MG63 (cell line): ENCODE measurements around the gene RUFY4. TPM values are rescaled to one million over a fixed set of nuclear protein-coding genes. Genes with fewer than 3 reads are reported as not detected.

ENCODE experiments used
- DNase-seq: peaks from one replicate; pipeline ENCODE4 v3.0.0-alpha.2; 2020
- H3K27me3 ChIP-seq: fragments of 250-450 bp; sonication (Bioruptor Pico); 2 replicates; pipeline ENCODE4 v1.5.1; 2020; ENCODE audit warnings: mild to moderate bottlenecking, moderate library complexity
- H3K36me3 ChIP-seq: fragments of 250-450 bp; sonication (Bioruptor Pico); 2 replicates; pipeline ENCODE4 v1.5.1; 2020; ENCODE audit warnings: mild to moderate bottlenecking, moderate library complexity
- H3K4me3 ChIP-seq: fragments of 250-450 bp; sonication (Bioruptor Pico); 2 replicates; pipeline ENCODE4 v1.5.1; 2020; ENCODE audit warnings: mild to moderate bottlenecking, moderate library complexity
- H3K9me3 ChIP-seq: fragments of 250-450 bp; sonication (Bioruptor Pico); 2 replicates; pipeline ENCODE4 v1.5.1; 2020; ENCODE audit warnings: mild to moderate bottlenecking, moderate library complexity
- total RNA-seq: library from RNA; depleted of rRNA; stranded (reverse); fragments of >200 nt; shearing (Covaris generic); gene quantifications from 2 replicates; pipeline ENCODE4 v1.2.3, GENCODE V29; 2014; ENCODE audit warnings: low replicate concordance

RUFY4 gene
- total RNA-seq, 1 experiment from 2014 or later: not detected

- H3K36me3 ChIP-seq: no peaks in the 10 kb centered on the region
- no peaks in the 10 kb centered on the region for H3K27me3 ChIP-seq
- no peaks in the 10 kb centered on the region for H3K9me3 ChIP-seq
- DNase-seq: no peak
- H3K4me3 ChIP-seq: no peak overlapping the region
Measured at GRCh38 chr2:218072002-218072401, 2.9 kb downstream of the RUFY4 start.

GRCh38 chr2:218072478-218073024 is 3.5 kb downstream of the RUFY4 start:
- Histone ChIP-seq H3K4me3 (no peak overlapping the region), H3K9me3 (no peaks in the 10 kb centered on the region), H3K36me3 (no peaks in the 10 kb centered on the region), H3K27me3 (no peaks in the 10 kb centered on the region)
- no peak for DNase-seq

- no peaks in the 10 kb centered on the region for H3K9me3 ChIP-seq
- no peak overlapping the region for H3K4me3 ChIP-seq
- DNase-seq: no peak
- H3K27me3 ChIP-seq: no peaks in the 10 kb centered on the region
- no peaks in the 10 kb centered on the region for H3K36me3 ChIP-seq
Measured at GRCh38 chr2:218073185-218073584, 4.1 kb downstream of the RUFY4 start.

- DNase-seq: no peak
- no peaks in the 10 kb centered on the region for H3K27me3 ChIP-seq
- no peak overlapping the region for H3K4me3 ChIP-seq
- H3K9me3 ChIP-seq: no peaks in the 10 kb centered on the region
- H3K36me3 ChIP-seq: no peaks in the 10 kb centered on the region
Measured at GRCh38 chr2:218074031-218074430, 5.0 kb downstream of the RUFY4 start.

- Histone ChIP-seq H3K27me3 (no peaks in the 10 kb centered on the region), H3K4me3 (no peak overlapping the region), H3K9me3 (no peaks in the 10 kb centered on the region), H3K36me3 (no peaks in the 10 kb centered on the region)
- no peak for DNase-seq
Measured at GRCh38 chr2:218075975-218076811, 7.1 kb downstream of the RUFY4 start.

GRCh38 chr2:218077464-218078216 is 8.6 kb downstream of the RUFY4 start:
- H3K27me3 ChIP-seq: no peaks in the 10 kb centered on the region
- no peak overlapping the region for H3K4me3 ChIP-seq
- no peak for DNase-seq

GRCh38 chr2:218079943-218080913 is 11.2 kb downstream of the RUFY4 start:
- Histone ChIP-seq H3K9me3 (no peaks in the 10 kb centered on the region), H3K36me3 (no peaks in the 10 kb centered on the region), H3K27me3 (no peaks in the 10 kb centered on the region), H3K4me3 (no peak overlapping the region)
- DNase-seq: no peak

More at GRCh38 chr2:218077464-218078216, 8.6 kb downstream of the RUFY4 start:
- no peaks in the 10 kb centered on the region for H3K9me3 ChIP-seq
- no peaks in the 10 kb centered on the region for H3K36me3 ChIP-seq

GRCh38 chr2:218081063-218081462 is 12.0 kb downstream of the RUFY4 start:
- H3K9me3 ChIP-seq: no peaks in the 10 kb centered on the region; the same call in 1 of the 2 replicates
- H3K36me3 ChIP-seq: no peaks in the 10 kb centered on the region
- H3K4me3 ChIP-seq: no peak overlapping the region
- DNase-seq: no peak
- H3K27me3 ChIP-seq: no peaks in the 10 kb centered on the region

GRCh38 chr2:218081695-218082094 is 12.6 kb downstream of the RUFY4 start:
- no peaks in the 10 kb centered on the region for H3K27me3 ChIP-seq
- H3K9me3 ChIP-seq: peaks cover 3% of the 10 kb centered on the region
- no peaks in the 10 kb centered on the region for H3K36me3 ChIP-seq
- DNase-seq: no peak
- H3K4me3 ChIP-seq: no peak overlapping the region

GRCh38 chr2:218082586-218083351 is 13.7 kb downstream of the RUFY4 start:
- peaks cover 6% of the 10 kb centered on the region for H3K9me3 ChIP-seq
- no peak for DNase-seq
- H3K27me3 ChIP-seq: no peaks in the 10 kb centered on the region
- H3K36me3 ChIP-seq: no peaks in the 10 kb centered on the region
- H3K4me3 ChIP-seq: no peak overlapping the region

- peaks cover 6% of the 10 kb centered on the region for H3K9me3 ChIP-seq
- H3K4me3 ChIP-seq: no peak overlapping the region
- no peaks in the 10 kb centered on the region for H3K36me3 ChIP-seq
- H3K27me3 ChIP-seq: no peaks in the 10 kb centered on the region
- no peak for DNase-seq
Measured at GRCh38 chr2:218083352-218083676, 14.3 kb downstream of the RUFY4 start.

GRCh38 chr2:218086478-218086877 is 17.4 kb downstream of the RUFY4 start:
- Histone ChIP-seq H3K9me3 (peaks cover 6% of the 10 kb centered on the region), H3K36me3 (no peaks in the 10 kb centered on the region), H3K27me3 (no peaks in the 10 kb centered on the region), H3K4me3 (no peak overlapping the region)
- no peak for DNase-seq

GRCh38 chr2:218089259-218089658 is 20.2 kb downstream of the RUFY4 start:
- no peaks in the 10 kb centered on the region for H3K27me3 ChIP-seq
- DNase-seq: no peak
- H3K4me3 ChIP-seq: no peak overlapping the region
- H3K36me3 ChIP-seq: no peaks in the 10 kb centered on the region
- peaks cover 6% of the 10 kb centered on the region for H3K9me3 ChIP-seq

- no peak for DNase-seq
- H3K36me3 ChIP-seq: no peaks in the 10 kb centered on the region
- no peak overlapping the region for H3K4me3 ChIP-seq
- H3K9me3 ChIP-seq: peaks cover 2% of the 10 kb centered on the region
- no peaks in the 10 kb centered on the region for H3K27me3 ChIP-seq
Measured at GRCh38 chr2:218091746-218092145, 22.7 kb downstream of the RUFY4 start.

GRCh38 chr2:218093879-218094278 is 24.8 kb downstream of the RUFY4 start:
- Histone ChIP-seq H3K36me3 (no peaks in the 10 kb centered on the region), H3K27me3 (peaks cover 13% of the 10 kb centered on the region)

GRCh38 chr2:218095853-218096252 is 26.8 kb downstream of the RUFY4 start:
- Histone ChIP-seq H3K9me3 (0 out of 2 replicates have a peak, but pooled peaks cover 2% of the 10 kb centered on the region), H3K27me3 (peaks cover 22% of the 10 kb centered on the region), H3K36me3 (no peaks in the 10 kb centered on the region), H3K4me3 (no peak overlapping the region)
- DNase-seq: no peak

More at GRCh38 chr2:218093879-218094278, 24.8 kb downstream of the RUFY4 start:
- no peak for DNase-seq
- no peaks in the 10 kb centered on the region for H3K9me3 ChIP-seq
- no peak overlapping the region for H3K4me3 ChIP-seq
